Vagina (tissue), 2 donors: Measurements from ENCODE around the gene ZNF827.

ENCODE experiments used
- CTCF ChIP-seq, 3 experiments: fragments of 450-650 bp in 2 of 3; fragments of 200-600 bp in 1 of 3; sonication (generic) in 1 of 3; IDR thresholded peaks; one replicate each; pipeline ENCODE4 v1.5.1; 2017 to 2019; ENCODE audit warnings: antibody characterized with exemption in 3 of 3, mild to moderate bottlenecking in 2 of 3, moderate library complexity in 2 of 3
- POLR2A ChIP-seq, 2 donors: fragments of 450-650 bp; IDR thresholded peaks; one replicate each; pipeline ENCODE4 v1.6.1; 2017; ENCODE audit warnings: antibody characterized with exemption in 2 of 2, mild to moderate bottlenecking in 2 of 2, moderate library complexity in 2 of 2
- POLR2AphosphoS5 ChIP-seq, 2 donors: sonication (generic); formaldehyde crosslinking; IDR thresholded peaks; one replicate each; pipeline ENCODE4 v1.9.0; 2017; ENCODE audit warnings: antibody characterized with exemption in 2 of 2, mild to moderate bottlenecking in 2 of 2, low read depth in 1 of 2; ENCODE audit not compliant: insufficient read depth in 1 of 2

- TF ChIP-seq CTCF (IDR thresholded peaks at IDR 0.05) (no peak), POLR2AphosphoS5 (IDR thresholded peaks at IDR 0.05; ENCODE audit: insufficient read depth in 1 of 2, low read depth in 1 of 2) (peak in 1 of 2 donors; percentile 18), POLR2A (IDR thresholded peaks at IDR 0.05) (no peak)
These were observed 28.9 kb downstream of the ZNF827 start for GRCh38 chr4:145909773-145910172.
